ENCODE measurements around the gene GCLM. TPM values are rescaled to one million over a fixed set of nuclear protein-coding genes. Genes with fewer than 3 reads are reported as not detected.

GCLM gene
- polyA plus RNA-seq, 2 of the 4 experiments (the other 2 are of a cell fraction) = 100 to 163 TPM

DNA sequence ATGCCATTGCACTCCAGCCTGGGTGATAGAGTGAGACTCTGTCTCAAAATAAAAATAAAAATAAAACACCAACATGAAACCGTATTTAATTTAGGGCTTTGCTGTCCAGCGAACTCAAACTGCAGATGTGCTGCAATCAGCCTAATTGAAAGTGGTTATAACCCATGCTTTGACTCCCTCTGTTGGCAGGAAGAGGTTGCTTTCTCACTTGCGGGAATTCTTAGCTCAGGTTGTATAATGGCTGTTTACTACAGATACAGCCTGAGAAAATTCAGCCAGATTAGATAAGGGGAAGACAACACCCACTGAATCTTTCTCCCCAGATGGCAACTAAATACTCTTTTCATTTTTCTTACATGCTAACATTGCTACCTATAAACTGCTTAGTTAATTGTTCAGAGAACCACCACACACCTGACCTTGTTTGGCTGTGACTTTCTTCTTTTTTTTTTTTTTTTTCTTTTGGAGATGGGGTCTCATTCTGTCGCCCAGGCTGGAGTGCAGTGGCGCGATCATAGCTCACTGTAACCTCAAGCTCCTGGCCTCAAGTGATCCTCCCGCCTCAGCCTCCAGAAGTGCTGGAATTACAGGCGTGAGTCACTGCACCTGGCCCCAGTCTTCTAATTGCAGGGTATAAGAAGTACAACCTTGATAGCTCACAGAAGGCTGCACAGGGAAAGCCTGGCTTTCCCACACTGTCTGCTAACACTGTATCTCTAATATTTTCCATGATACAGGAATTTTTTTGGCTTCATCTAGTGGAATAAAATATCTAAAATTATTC lies 64.8 kb downstream of the GCLM start:
- CTCF ChIA-PET = interaction anchor here (0.6 to 6.3 kb wide), 47 partner anchors 10 to 675 kb away, joined by 3 to 63 read pairs (median 4); partner anchors contain the start of genes BCAR3 and FNBP1L
- H3K4me2 ChIP-seq = peak overlapping the region; percentile 87
- WGBS (ENCODE audit: missing lambda C conversion rate) = 37% methylated on average over 8 of the region's 8 CpGs
- H3K4me1 ChIP-seq = peaks cover 26% of the 10 kb centered on the region
- peak overlapping the region; percentile 84 to 95 for H3K27ac ChIP-seq
- no peaks in the 10 kb centered on the region for H3K9me3 ChIP-seq
- no peak for FAIRE-seq
- no peak overlapping the region for H3K4me3 ChIP-seq
- peak; percentile 54 to 76 for DNase-seq (ENCODE audit: low read depth in 1 of 2, low spot score in 1 of 2)
- POLR2A ChIA-PET = interaction anchor here (0.6 to 1.7 kb wide), 5 partner anchors 11 to 893 kb away, joined by 3 to 7 read pairs (median 4); no protein-coding TSS in a partner anchor
- TF ChIP-seq, protein P1, sequence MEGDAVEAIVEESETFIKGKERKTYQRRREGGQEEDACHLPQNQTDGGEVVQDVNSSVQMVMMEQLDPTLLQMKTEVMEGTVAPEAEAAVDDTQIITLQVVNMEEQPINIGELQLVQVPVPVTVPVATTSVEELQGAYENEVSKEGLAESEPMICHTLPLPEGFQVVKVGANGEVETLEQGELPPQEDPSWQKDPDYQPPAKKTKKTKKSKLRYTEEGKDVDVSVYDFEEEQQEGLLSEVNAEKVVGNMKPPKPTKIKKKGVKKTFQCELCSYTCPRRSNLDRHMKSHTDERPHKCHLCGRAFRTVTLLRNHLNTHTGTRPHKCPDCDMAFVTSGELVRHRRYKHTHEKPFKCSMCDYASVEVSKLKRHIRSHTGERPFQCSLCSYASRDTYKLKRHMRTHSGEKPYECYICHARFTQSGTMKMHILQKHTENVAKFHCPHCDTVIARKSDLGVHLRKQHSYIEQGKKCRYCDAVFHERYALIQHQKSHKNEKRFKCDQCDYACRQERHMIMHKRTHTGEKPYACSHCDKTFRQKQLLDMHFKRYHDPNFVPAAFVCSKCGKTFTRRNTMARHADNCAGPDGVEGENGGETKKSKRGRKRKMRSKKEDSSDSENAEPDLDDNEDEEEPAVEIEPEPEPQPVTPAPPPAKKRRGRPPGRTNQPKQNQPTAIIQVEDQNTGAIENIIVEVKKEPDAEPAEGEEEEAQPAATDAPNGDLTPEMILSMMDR (IDR thresholded peaks at IDR 0.05) = peak; percentile 64
- peak; percentile 78 for TF ChIP-seq SMC3 (IDR thresholded peaks at IDR 0.05)
- TF ChIP-seq RAD21 (conservative IDR thresholded peaks at IDR 0.05 in 1 of 2, IDR thresholded peaks at IDR 0.05 in 1 of 2) = peak; percentile 78 to 87
- no peak for TF ChIP-seq CHD4 (IDR thresholded peaks at IDR 0.05; ENCODE audit: borderline replicate concordance)
- peak in 1 of 2 experiments; percentile 55; a peak in 2 of 4 replicates for TF ChIP-seq CEBPB (IDR thresholded peaks at IDR 0.05)
- no peak for TF ChIP-seq ELK1 (IDR thresholded peaks at IDR 0.05; ENCODE audit: low read depth, low read length)
- no peak for TF ChIP-seq ATOH8 (CRISPR knock-in tag; IDR thresholded peaks at IDR 0.05; ENCODE audit: low read depth)
- no peak for TF ChIP-seq HEYL (CRISPR knock-in tag; IDR thresholded peaks at IDR 0.05)
- ATAC-seq = no peak

DNA sequence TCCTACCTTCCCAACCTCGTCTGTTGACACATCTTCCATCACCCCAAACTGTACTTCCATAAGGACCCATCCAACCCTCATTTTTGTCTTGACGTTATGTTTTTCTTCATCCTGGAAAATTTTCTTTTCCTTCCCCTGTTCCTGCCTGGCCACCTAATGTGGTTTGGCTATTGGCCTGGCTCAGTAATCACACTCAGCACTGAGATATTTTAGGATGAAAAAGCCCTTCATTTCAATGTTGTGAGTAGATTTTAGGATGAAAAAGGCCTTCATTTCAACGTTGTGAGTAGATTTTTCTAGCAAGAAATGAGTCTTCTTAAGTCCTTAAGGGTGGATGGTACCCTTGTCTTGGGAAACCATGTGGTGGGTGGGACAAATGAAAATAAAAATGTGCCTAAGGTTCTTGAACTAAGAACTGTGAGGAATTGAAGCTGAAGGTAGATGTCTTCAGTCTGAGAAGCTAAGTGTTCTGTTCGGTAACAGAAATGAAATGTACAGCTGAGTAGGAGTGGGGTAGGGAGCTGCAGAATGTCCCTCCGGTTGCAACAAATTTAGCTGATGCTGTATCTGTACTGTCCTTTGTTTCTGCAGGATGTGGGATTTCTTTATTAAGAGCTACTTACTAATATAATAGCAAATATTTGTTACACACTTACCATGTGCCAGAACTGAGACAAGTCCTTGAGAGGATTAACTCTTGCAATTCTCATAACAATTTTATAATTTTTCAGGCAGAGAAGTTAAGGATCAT lies 66.3 kb downstream of the GCLM start:
- no peak for ATAC-seq
- POLR2A ChIA-PET = interaction anchor here (1.7 kb wide), 1 partner anchor 213 kb away, joined by 7 read pairs; no protein-coding TSS in a partner anchor
- FAIRE-seq = no peak
- CTCF ChIA-PET = interaction anchor here (0.6 to 6.3 kb wide), 13 partner anchors 15 to 395 kb away, joined by 3 to 63 read pairs (median 4); partner anchors contain the start of genes BCAR3 and FNBP1L
- no peak overlapping the region for H3K4me2 ChIP-seq
- no peaks in the 10 kb centered on the region for H3K9me3 ChIP-seq
- no peak for DNase-seq (ENCODE audit: low read depth in 1 of 2, low spot score in 1 of 2)
- TF ChIP-seq CHD2 (IDR thresholded peaks at IDR 0.05; ENCODE audit: low read length, partially characterized antibody) = no peak
- no peak for TF ChIP-seq JUNB (IDR thresholded peaks at IDR 0.05)
- TF ChIP-seq RFX5 (IDR thresholded peaks at IDR 0.05) = no peak
- TF ChIP-seq EP300 (IDR thresholded peaks at IDR 0.05) = no peak
- TF ChIP-seq FOSL2 (IDR thresholded peaks at IDR 0.05) = no peak
- TF ChIP-seq FOSL2 (CRISPR knock-in tag; IDR thresholded peaks at IDR 0.05) = no peak
- TF ChIP-seq USF2 (IDR thresholded peaks at IDR 0.05) = no peak
- TF ChIP-seq, protein P2, sequence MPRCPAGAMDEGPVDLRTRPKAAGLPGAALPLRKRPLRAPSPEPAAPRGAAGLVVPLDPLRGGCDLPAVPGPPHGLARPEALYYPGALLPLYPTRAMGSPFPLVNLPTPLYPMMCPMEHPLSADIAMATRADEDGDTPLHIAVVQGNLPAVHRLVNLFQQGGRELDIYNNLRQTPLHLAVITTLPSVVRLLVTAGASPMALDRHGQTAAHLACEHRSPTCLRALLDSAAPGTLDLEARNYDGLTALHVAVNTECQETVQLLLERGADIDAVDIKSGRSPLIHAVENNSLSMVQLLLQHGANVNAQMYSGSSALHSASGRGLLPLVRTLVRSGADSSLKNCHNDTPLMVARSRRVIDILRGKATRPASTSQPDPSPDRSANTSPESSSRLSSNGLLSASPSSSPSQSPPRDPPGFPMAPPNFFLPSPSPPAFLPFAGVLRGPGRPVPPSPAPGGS (IDR thresholded peaks at IDR 0.05) = no peak
- no peak for TF ChIP-seq ZFP36 (IDR thresholded peaks at IDR 0.05; ENCODE audit: borderline replicate concordance, partially characterized antibody)
- no peak for TF ChIP-seq ELK1 (IDR thresholded peaks at IDR 0.05; ENCODE audit: low read depth, low read length)
- TF ChIP-seq, protein P1 (IDR thresholded peaks at IDR 0.05) = no peak
- no peak for TF ChIP-seq KDM5A (IDR thresholded peaks at IDR 0.05)
- no peak for TF ChIP-seq POLR2A (IDR thresholded peaks at IDR 0.05; ENCODE audit: low read length)
- no peak for TF ChIP-seq FOSB (CRISPR knock-in tag; IDR thresholded peaks at IDR 0.05)
- TF ChIP-seq HOXB5 (CRISPR knock-in tag; IDR thresholded peaks at IDR 0.05) = no peak
- no peak for TF ChIP-seq CHD4 (IDR thresholded peaks at IDR 0.05; ENCODE audit: borderline replicate concordance)
- no peak for TF ChIP-seq PBX3 (IDR thresholded peaks at IDR 0.05)
- TF ChIP-seq HEYL (CRISPR knock-in tag; IDR thresholded peaks at IDR 0.05) = no peak
- 87% methylated on average over 5 of the region's 5 CpGs for WGBS (ENCODE audit: missing lambda C conversion rate)
- H3K27ac ChIP-seq = 0 out of 6 replicates have a peak overlapping the region, but pooled peaks of 1 of the 2 experiments have one; percentile 17
- no peak overlapping the region for H3K4me3 ChIP-seq
- peaks cover 27% of the 10 kb centered on the region for H3K4me1 ChIP-seq

Data from A549 (cell line).